Stimulated activated CD4-positive, alpha-beta T cell treated with anti-CD3 and anti-CD28 coated beads, Interleukin-4, amount 100 ng/mL, for 4 hours (primary cell): Measurements from ENCODE around the gene GGA1.
A peak's percentile ranks its signal among the peaks of the same experiment; 100 is the strongest.
"Not testable (repeated sequence)": the region's sequence is repeated elsewhere in the genome, so short reads cannot be mapped to it uniquely, and the experiment has no call there.

ENCODE experiments used
- DNase-seq, 2 experiments: peaks; one replicate each; pipeline ENCODE4 v3.0.0-alpha.2; 2020

Gene GGA1

DNA sequence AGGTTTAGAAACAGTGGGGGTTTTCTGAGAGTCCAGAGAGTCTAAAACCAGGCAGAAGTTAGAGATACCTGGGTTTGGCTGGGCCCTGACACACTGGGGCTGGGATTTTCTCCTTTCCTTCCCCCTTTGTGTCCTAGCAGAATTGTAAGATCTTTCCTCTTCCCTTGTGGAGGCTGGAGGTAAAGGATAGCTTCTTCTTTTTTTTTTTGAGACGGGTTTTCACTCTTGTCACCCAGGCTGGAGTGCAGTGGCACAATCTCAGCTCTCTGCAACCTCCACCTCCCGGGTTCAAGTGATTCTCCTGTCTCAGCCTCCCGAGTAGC, 1.5 kb downstream of the GGA1 start:
- DNase-seq: not testable (repeated sequence)

- DNase-seq: no peak
Observed at GRCh38 chr22:37610480-37611129, 2.0 kb downstream of the GGA1 start.

- no peak for DNase-seq
Observed at GRCh38 chr22:37611207-37611606, 2.6 kb downstream of the GGA1 start.

DNA sequence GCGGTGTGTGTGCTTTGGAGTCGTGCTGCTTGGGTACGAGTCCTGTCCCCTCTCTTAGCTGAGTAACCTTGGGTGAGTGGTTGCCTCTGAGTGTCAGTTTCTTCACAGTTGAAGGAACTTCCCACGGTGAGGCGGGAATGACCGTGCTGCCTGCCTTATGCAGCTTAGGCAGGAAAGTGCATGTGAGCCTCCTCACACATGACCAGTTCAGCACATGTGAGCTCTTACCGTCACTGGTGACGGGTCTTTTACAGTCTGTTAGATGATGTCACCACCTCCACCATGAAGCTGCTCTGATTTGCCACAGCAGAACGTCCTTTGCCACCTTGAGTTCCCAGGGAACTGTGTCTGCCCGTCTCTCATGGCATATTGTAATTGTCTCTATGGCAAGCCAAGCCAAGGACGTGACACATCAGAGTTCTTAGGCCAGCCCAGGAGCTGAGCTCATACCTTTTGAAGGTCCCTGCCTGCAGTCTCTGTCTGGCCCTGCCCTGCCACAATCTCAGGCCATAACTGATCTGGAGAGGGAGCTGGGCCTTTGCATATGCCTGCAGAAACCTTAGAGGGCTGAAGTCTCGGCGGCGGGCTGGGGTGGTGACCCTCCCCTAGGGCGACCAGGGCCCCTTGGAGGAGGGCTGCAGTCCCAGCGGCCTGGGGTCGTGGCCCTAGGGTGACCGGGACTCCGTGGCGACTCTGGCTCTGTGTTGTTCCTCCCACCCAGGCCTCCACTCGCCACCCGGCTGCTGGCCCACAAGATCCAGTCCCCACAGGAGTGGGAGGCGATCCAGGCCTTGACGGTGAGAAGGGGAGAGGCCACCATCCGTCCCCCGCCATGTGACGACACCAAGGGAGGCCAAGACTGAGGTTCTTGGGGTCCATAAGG, 7.8 kb downstream of the GGA1 start:
- no peak for DNase-seq

DNA sequence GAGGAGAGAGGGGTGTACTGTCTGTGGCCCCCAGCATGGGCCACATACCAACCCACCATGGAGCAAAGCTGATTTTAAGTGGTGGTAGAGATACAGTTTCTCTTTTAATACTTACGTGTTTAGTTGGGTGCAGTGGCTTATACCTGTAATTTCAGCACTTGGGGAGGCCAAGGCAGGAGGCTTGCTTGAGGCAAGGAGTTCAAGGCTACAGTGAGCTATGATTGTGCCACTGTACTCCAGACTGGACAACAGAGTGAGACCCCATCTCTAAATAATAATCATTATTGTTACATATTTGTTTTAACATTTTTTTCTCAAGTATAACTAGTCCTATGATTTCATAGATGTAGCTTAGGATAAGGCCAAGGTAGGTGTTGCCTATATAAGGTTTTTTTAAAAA, 8.8 kb downstream of the GGA1 start:
- no peak for DNase-seq

DNA sequence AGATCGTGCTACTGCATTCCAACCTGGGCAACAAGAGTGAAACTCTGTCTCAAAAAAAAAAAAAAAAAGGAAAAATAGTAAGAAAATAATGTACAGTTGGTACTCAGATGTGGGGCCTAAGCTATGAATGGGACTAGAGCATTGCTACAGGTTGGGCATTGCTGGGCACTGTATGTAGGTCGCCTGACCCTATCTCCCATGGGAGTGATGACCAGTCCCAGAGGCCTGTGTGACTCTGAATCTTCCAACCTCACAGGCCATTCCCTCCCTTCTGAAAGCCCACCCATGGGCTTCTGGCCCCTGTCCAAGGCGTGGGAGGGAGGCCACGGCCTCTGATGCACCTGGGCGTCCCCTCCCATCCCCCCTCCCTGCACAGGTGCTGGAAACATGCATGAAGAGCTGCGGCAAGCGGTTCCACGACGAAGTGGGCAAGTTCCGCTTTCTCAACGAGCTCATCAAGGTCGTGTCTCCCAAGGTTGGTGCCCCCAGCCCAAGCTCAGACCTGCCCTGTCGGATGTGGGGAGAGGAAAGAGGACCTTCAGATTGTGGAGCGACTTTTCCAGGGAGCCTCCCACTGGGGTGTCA, 9.5 kb downstream of the GGA1 start:
- no peak for DNase-seq

GRCh38 chr22:37618674-37619073, 10.0 kb downstream of the GGA1 start:
- no peak for DNase-seq

DNA sequence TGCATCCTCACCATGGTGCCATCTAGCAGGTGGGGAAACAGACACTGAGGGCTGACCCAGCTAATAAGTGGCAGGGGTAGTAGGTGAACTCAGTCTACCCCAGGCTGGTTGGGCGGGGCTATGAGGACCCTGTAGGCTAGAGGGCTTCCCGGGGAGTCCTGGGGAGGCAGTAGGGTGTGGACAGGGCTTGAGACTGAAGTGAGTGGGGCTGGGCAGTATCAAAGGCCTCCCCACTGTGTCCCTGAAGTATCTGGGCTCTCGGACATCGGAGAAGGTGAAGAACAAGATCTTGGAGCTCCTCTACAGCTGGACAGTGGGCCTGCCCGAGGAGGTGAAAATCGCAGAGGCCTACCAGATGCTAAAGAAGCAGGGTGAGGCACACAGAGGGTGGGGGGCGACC, 11.4 kb downstream of the GGA1 start:
- no peak for DNase-seq

- no peak for DNase-seq
Observed at GRCh38 chr22:37621352-37621860, 12.8 kb downstream of the GGA1 start.

DNA sequence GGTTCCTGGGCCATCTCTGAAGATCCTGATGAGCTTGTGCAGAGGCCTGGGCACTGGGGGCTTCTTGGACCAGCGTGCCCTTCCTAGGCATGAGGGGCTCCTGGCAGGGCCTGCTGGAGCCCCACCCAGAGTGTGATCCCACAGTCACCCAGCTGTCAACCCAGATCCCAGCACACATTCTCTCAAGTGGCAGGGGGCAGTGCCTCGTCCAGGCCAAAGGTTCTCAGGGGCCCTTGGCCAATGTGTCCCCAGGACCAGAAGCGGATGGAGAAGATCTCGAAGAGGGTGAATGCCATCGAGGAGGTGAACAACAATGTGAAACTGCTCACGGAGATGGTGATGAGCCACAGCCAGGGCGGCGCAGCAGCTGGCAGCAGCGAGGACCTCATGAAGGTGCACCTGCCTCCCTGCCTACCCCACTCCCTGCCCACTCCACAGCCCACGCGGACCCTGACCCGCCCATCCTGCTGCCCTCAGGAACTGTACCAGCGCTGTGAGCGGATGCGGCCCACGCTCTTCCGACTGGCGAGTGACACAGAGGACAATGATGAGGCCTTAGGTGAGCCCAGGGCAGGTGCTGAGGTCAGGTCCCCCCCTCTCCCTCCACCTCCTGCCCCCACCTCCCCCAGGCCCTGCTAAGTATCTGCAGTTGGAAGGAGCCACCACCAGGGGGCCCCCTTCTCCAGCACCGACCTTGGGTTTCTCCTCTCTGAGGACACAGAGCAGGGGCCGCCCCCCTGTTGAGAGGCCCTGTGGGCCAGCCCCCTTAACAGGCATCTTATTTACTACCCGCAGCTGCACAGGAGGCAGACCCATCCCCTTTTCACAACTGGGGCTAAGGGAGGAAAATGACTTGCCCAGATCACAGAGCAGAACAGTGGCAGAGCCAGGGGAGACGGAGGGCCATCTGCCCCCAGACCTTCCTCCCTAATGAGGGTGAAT, 14.7 kb downstream of the GGA1 start:
- DNase-seq: peak; percentile 65 to 71

GRCh38 chr22:37624017-37624365, 15.4 kb downstream of the GGA1 start:
- DNase-seq: no peak

DNA sequence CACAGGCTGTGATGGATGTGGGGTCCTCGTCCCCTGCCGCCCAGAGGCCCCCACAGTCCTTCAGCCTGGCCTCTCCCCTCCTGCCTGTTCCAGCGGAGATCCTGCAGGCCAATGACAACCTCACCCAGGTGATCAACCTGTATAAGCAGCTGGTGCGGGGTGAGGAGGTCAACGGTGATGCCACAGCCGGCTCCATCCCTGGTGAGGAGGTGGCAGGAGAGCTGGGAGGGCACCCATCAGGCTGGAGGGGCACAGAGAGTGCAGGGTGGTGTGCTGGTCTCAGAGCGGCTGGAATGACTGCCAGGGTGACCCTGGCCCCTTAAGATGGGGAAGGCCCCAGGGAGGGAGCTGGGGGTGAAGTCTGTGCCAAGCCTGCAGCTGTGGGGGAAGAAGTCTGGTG, 16.2 kb downstream of the GGA1 start:
- no peak for DNase-seq

DNA sequence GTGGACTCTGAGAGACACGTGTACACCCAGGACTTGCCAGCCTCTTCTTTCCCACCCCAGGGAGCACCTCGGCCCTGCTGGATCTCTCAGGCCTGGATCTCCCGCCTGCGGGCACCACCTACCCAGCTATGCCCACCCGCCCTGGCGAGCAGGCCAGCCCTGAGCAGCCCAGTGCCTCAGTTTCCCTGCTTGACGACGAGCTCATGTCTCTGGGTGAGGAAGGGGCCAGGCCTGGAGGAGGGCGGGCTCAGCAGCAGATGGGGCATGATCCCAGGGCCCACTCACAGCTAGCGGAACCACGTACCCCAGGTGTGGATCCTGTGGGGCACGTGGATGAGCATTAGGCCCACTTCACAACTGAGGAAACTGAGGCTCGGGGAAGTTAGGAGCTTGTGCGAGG, 17.1 kb downstream of the GGA1 start:
- no peak for DNase-seq

GRCh38 chr22:37626144-37626543, 17.5 kb downstream of the GGA1 start:
- no peak for DNase-seq

GRCh38 chr22:37626556-37627075, 18.0 kb downstream of the GGA1 start:
- no peak for DNase-seq

GRCh38 chr22:37627121-37627520, 18.5 kb downstream of the GGA1 start:
- no peak for DNase-seq

DNA sequence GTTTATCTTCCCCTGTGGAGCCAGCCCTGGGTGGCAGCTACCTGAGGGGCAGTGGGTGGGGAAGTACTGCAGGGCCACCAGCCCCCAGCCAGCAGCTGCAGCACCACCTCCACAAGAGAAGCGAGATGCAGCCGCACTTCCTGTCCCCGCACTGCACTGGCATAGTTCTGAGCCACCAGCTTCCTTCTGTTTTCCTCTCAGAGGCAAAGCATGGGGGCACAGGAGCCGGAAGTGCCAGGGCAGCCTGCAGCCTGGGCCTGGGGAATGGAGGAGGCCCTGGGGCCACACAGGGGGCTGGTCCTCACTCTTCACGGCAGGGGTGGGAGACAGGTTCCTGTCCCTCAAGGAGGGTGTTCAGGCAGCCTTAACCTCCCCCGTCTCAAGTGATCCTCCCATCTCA, 18.9 kb downstream of the GGA1 start:
- DNase-seq: peak; percentile 38 to 46

GRCh38 chr22:37628830-37629229, 20.2 kb downstream of the GGA1 start:
- no peak for DNase-seq

GRCh38 chr22:37629928-37630327, 21.3 kb downstream of the GGA1 start:
- DNase-seq: no peak

- DNase-seq: no peak
Observed at GRCh38 chr22:37630839-37631435, 22.3 kb downstream of the GGA1 start.

DNA sequence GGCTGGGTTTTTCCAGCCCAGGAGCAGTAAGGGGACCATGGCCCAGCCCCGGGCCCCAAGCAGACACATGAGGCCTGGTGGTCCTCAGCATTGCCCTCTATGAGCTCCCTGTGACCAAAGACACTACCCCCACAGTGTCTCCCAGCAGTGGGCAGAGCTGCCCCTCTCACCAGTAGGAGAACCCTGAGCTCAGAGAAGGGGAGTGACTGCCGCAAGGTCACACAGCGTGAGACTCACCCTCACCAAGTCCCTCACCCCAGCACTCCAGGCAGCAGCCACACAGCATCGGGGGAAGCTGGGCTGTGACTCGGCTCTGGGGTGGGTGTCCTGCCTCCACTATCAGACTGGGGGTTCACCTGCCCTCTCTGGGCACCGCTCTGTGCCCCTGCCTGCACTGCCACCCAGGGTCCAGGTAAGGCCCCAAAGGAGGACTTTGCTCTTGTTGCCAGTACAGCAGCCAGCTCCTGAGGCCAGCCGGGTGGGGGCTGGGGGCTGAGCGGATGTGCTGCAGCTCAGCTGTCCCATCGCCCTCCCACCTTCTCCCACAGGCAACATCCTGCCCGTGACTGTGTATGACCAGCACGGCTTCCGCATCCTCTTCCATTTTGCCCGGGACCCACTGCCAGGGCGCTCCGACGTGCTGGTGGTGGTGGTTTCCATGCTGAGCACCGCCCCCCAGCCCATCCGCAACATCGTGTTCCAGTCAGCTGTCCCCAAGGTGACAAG, 23.0 kb downstream of the GGA1 start:
- DNase-seq: no peak
